Bone marrow (tissue), 2 donors: Measurements from ENCODE around the gene CNTN4.

Source experiments
- DNase-seq, 2 donors: peaks; one replicate each; lab custom pipeline; 2025; lab: John Stamatoyannopoulos, UW

The CNTN4 gene

GRCh38 chr3:2856138-2857133 is 757.8 kb downstream of the CNTN4 start:
- DNase-seq = no peak

GRCh38 chr3:2860626-2861025 is 762.0 kb downstream of the CNTN4 start:
- DNase-seq = no peak

- DNase-seq = no peak
Measured at GRCh38 chr3:2861120-2861519, 762.5 kb downstream of the CNTN4 start.

GRCh38 chr3:2861920-2862319 is 763.3 kb downstream of the CNTN4 start:
- DNase-seq = no peak

GRCh38 chr3:2862366-2862765 is 763.7 kb downstream of the CNTN4 start:
- DNase-seq = no peak

GRCh38 chr3:2863127-2863526 is 764.5 kb downstream of the CNTN4 start:
- no peak for DNase-seq

GRCh38 chr3:2869905-2870304 is 771.2 kb downstream of the CNTN4 start:
- no peak for DNase-seq

GRCh38 chr3:2870724-2871333 is 772.2 kb downstream of the CNTN4 start:
- no peak for DNase-seq

GRCh38 chr3:2872884-2873283 is 774.2 kb downstream of the CNTN4 start:
- no peak for DNase-seq

GRCh38 chr3:2873986-2874385 is 775.3 kb downstream of the CNTN4 start:
- DNase-seq = no peak

GRCh38 chr3:2875699-2876098 is 777.0 kb downstream of the CNTN4 start:
- DNase-seq = no peak

GRCh38 chr3:2876362-2876761 is 777.7 kb downstream of the CNTN4 start:
- no peak for DNase-seq

GRCh38 chr3:2879023-2879422 is 780.4 kb downstream of the CNTN4 start:
- no peak for DNase-seq

- DNase-seq = no peak
Measured at GRCh38 chr3:2879587-2879986, 780.9 kb downstream of the CNTN4 start.

- DNase-seq = no peak
Measured at GRCh38 chr3:2880218-2880756, 781.6 kb downstream of the CNTN4 start.

- DNase-seq = no peak
Measured at GRCh38 chr3:2883283-2883682, 784.6 kb downstream of the CNTN4 start.

GRCh38 chr3:2888592-2888991 is 789.9 kb downstream of the CNTN4 start:
- DNase-seq = no peak

GRCh38 chr3:2889736-2890135 is 791.1 kb downstream of the CNTN4 start:
- no peak for DNase-seq

GRCh38 chr3:2896308-2896939 is 797.8 kb downstream of the CNTN4 start:
- no peak for DNase-seq

GRCh38 chr3:2897821-2898220 is 799.2 kb downstream of the CNTN4 start:
- no peak for DNase-seq

- no peak for DNase-seq
Measured at GRCh38 chr3:2898591-2899353, 800.1 kb downstream of the CNTN4 start.

- DNase-seq = no peak
Measured at GRCh38 chr3:2904054-2904453, 805.4 kb downstream of the CNTN4 start.
